Liver (tissue), 9 donors: ENCODE data around the gene CCDC6. TPM values are rescaled to one million over a fixed set of nuclear protein-coding genes. Genes with fewer than 3 reads are reported as not detected.

Experiments
- DNase-seq: peaks from one replicate; pipeline ENCODE4 v3.0.0-alpha.2; 2017; ENCODE audit warnings: low spot score
- H3K27ac ChIP-seq, 2 donors: one replicate each; pipeline ENCODE4 v1.7.0; 2013; ENCODE audit warnings: inconsistent platforms in 2 of 2, low read length in 2 of 2, control low read depth in 1 of 2, low read depth in 1 of 2, mild to moderate bottlenecking in 1 of 2
- H3K27me3 ChIP-seq, 4 donors: one replicate each; pipeline versions ENCODE4 v1.6.1 to v1.7.0; 2013; ENCODE audit warnings: low read length in 3 of 4, inconsistent platforms in 1 of 4, mild to moderate bottlenecking in 1 of 4, moderate library complexity in 1 of 4; ENCODE audit not compliant: control insufficient read depth in 4 of 4, insufficient read depth in 4 of 4
- H3K36me3 ChIP-seq, 4 donors: one replicate each; pipeline versions ENCODE4 v1.6.1 to v1.7.0; 2013; ENCODE audit warnings: low read length in 3 of 4, mild to moderate bottlenecking in 3 of 4, low read depth in 1 of 4, moderate library complexity in 1 of 4; ENCODE audit not compliant: control insufficient read depth in 4 of 4, insufficient read depth in 3 of 4
- H3K4me1 ChIP-seq, 4 donors: one replicate each; pipeline versions ENCODE4 v1.6.1 to v1.7.0; 2013; ENCODE audit warnings: low read length in 3 of 4, mild to moderate bottlenecking in 3 of 4, moderate library complexity in 1 of 4; ENCODE audit not compliant: control insufficient read depth in 4 of 4, insufficient read depth in 4 of 4
- H3K4me3 ChIP-seq, 3 donors: one replicate each; pipeline versions ENCODE4 v1.6.1 to v1.7.0; 2013; ENCODE audit warnings: low read length in 3 of 3, control low read depth in 1 of 3, low read depth in 1 of 3, mild to moderate bottlenecking in 1 of 3
- H3K9ac ChIP-seq, 2 donors: one replicate each; pipeline ENCODE4 v1.7.0; 2013; ENCODE audit warnings: low read length in 2 of 2, mild to moderate bottlenecking in 2 of 2, moderate library complexity in 2 of 2, control low read depth in 1 of 2, low read depth in 1 of 2
- H3K9me3 ChIP-seq, 4 donors: one replicate each; pipeline versions ENCODE4 v1.6.1 to v1.7.0; 2013; ENCODE audit warnings: low read length in 3 of 4; ENCODE audit not compliant: control insufficient read depth in 4 of 4
- ATF3 ChIP-seq: IDR thresholded peaks from 2 replicates; pipeline ENCODE4 v1.6.1; 2016; ENCODE audit warnings: antibody characterized with exemption
- CTCF ChIP-seq: fragments of 150-350 bp; IDR thresholded peaks from 2 replicates; pipeline ENCODE4 v1.5.1; 2017; ENCODE audit warnings: improper control_type of control experiment, low read depth, low read length; ENCODE audit not compliant: missing input control
- EGR1 ChIP-seq, 2 donors: IDR thresholded peaks; 2 replicates each; pipeline ENCODE4 v1.6.1; 2016 to 2018; ENCODE audit warnings: antibody characterized with exemption in 2 of 2, low read depth in 2 of 2
- FOXA1 ChIP-seq: IDR thresholded peaks from 2 replicates; pipeline ENCODE4 v1.6.1; 2016; ENCODE audit warnings: antibody characterized with exemption
- FOXA2 ChIP-seq: IDR thresholded peaks from 2 replicates; pipeline ENCODE4 v1.6.1; 2016; ENCODE audit warnings: antibody characterized with exemption
- GABPA ChIP-seq, 2 donors: IDR thresholded peaks in 1 of 2; conservative IDR thresholded peaks in 1 of 2; 2 replicates each; pipeline ENCODE4 v1.6.1; 2016; ENCODE audit warnings: antibody characterized with exemption in 2 of 2, mild to moderate bottlenecking in 1 of 2, moderate library complexity in 1 of 2
- HNF4A ChIP-seq, 2 donors: conservative IDR thresholded peaks; 2 replicates each; pipeline ENCODE4 v1.6.1; 2016; ENCODE audit warnings: antibody characterized with exemption in 2 of 2, mild to moderate bottlenecking in 2 of 2
- HNF4G ChIP-seq: IDR thresholded peaks from 2 replicates; pipeline ENCODE4 v1.6.1; 2016; ENCODE audit warnings: antibody characterized with exemption
- JUND ChIP-seq, 2 donors: IDR thresholded peaks; 2 replicates each; pipeline ENCODE4 v1.6.1; 2016; ENCODE audit warnings: antibody characterized with exemption in 2 of 2
- MAX ChIP-seq: IDR thresholded peaks from 2 replicates; pipeline ENCODE4 v1.6.1; 2016; ENCODE audit warnings: antibody characterized with exemption
- NR2F2 ChIP-seq: IDR thresholded peaks from 2 replicates; pipeline ENCODE4 v1.6.1; 2016; ENCODE audit warnings: antibody characterized with exemption
- RAD21 ChIP-seq, 2 donors: IDR thresholded peaks; 2 replicates each; pipeline ENCODE4 v1.6.1; 2016; ENCODE audit warnings: antibody characterized with exemption in 2 of 2, mild to moderate bottlenecking in 2 of 2
- REST ChIP-seq: IDR thresholded peaks from 2 replicates; pipeline ENCODE4 v1.6.1; 2016; ENCODE audit warnings: antibody characterized with exemption, mild to moderate bottlenecking
- RXRA ChIP-seq, 2 donors: IDR thresholded peaks; 2 replicates each; pipeline ENCODE4 v1.6.1; 2017 to 2018; ENCODE audit warnings: antibody characterized with exemption in 2 of 2, mild to moderate bottlenecking in 1 of 2
- SP1 ChIP-seq: IDR thresholded peaks from 2 replicates; pipeline ENCODE4 v1.6.1; 2018; ENCODE audit warnings: antibody characterized with exemption, mild to moderate bottlenecking
- TAF1 ChIP-seq: conservative IDR thresholded peaks from 2 replicates; pipeline ENCODE4 v1.6.1; 2016; ENCODE audit warnings: antibody characterized with exemption, mild to moderate bottlenecking
- YY1 ChIP-seq: IDR thresholded peaks from 2 replicates; pipeline ENCODE4 v1.6.1; 2016; ENCODE audit warnings: antibody characterized with exemption, mild to moderate bottlenecking
- ZBTB33 ChIP-seq: IDR thresholded peaks from 2 replicates; pipeline ENCODE4 v1.6.1; 2016; ENCODE audit warnings: antibody characterized with exemption
- WGBS: extraction: QIAGEN DNeasy Blood & Tissue Kit; methylation state at CpG from one replicate; pipeline ENCODE4 v1.1.7; 2013; 5-methylcytosine and 5-hydroxymethylcytosine counted together
- polyA plus RNA-seq, 2 donors: library from polyadenylated mRNA; stranded (reverse) in 1 of 2; unstranded in 1 of 2; fragments of 200-250 nt in 1 of 2; fragments of >200 nt in 1 of 2; fragmentation: Nextera tagmentation in 1 of 2; extraction: Ambion mirVana in 1 of 2; gene quantifications; one replicate each; pipeline versions ENCODE4 v1.2.1 to v1.2.3, GENCODE V29; 2013 to 2015
- total RNA-seq, 2 donors: library from RNA; depleted of rRNA; stranded (reverse); fragments of >200 nt; gene quantifications; one replicate each; pipeline ENCODE4 v1.2.3, GENCODE V29; 2014
- donor health status: healthy.
- donor health status: healthy.
- donor health status: healthy.
- donor health status: healthy.
- donor health status: healthy.

CCDC6 gene
- total and polyA plus RNA-seq, 4 donors, result 4.7 to 14.3 (median 8.8) TPM

- WGBS, result under 1% methylated on average over 56 of the region's 56 CpGs
- no peaks in the 10 kb centered on the region for H3K9me3 ChIP-seq
- no peaks in the 10 kb centered on the region for H3K36me3 ChIP-seq
- TF ChIP-seq RXRA (IDR thresholded peaks at IDR 0.05) (no peak), FOXA1 (no peak), ATF3 (no peak), HNF4G (no peak), HNF4A (conservative IDR thresholded peaks at IDR 0.05) (no peak), TAF1 (no peak), NR2F2 (no peak), FOXA2 (no peak), GABPA (IDR thresholded peaks at IDR 0.05 in 1 of 2, conservative IDR thresholded peaks at IDR 0.05 in 1 of 2) (no peak), YY1 (no peak), REST (no peak), ZBTB33 (no peak), JUND (IDR thresholded peaks at IDR 0.05) (no peak), CTCF (no peak), EGR1 (IDR thresholded peaks at IDR 0.05; ENCODE audit: low read depth in 2 of 2) (no peak), SP1 (no peak), MAX (no peak), RAD21 (IDR thresholded peaks at IDR 0.05) (no peak)
- peak overlapping the region; percentile 94 to 100 (median 98) for H3K4me3 ChIP-seq
- H3K9ac ChIP-seq, result peak overlapping the region; percentile 82 to 94
- H3K4me1 ChIP-seq, result peaks cover 0 to 25% (median 21%) of the 10 kb centered on the region in 4 donors
- no peak for DNase-seq
- H3K27ac ChIP-seq, result peak overlapping the region; percentile 92 to 99
- H3K27me3 ChIP-seq, result no peaks in the 10 kb centered on the region
Measured at GRCh38 chr10:59905731-59906416, 482 bp downstream of the CCDC6 start.
